K562 (cell line): ENCODE data around the gene CACNA1C. TPM values are rescaled to one million over a fixed set of nuclear protein-coding genes. Genes with fewer than 3 reads are reported as not detected.

Experiments used
- ATAC-seq: fragments of 200-7000 bp; cut with Tn5 transposase; 3 replicates; pipeline ENCODE4 v1.9.1; 2020; ENCODE audit warnings: moderate library complexity
- BruUV-seq: library from RNA; stranded (reverse); fragments of 400-500 nt; replicated peaks from 2 replicates; lab custom pipeline; 2021; lab: Mats Ljungman, UMichigan
- CTCF ChIA-PET: fragments of 300-600 bp; formaldehyde crosslinking; extraction: SDS; loops from one replicate; lab custom pipeline; 2021; ENCODE audit warnings: low intra/inter-chr PET ratio; lab: Yijun Ruan, JAX
- POLR2A ChIA-PET: fragments of 300-600, 350-650 bp; sonication (Branson Sonifier 250); formaldehyde crosslinking; extraction: SDS; loops from one replicate; lab custom pipeline; 2021; ENCODE audit warnings: antibody characterized with exemption, inconsistent platforms; lab: Yijun Ruan, JAX
- DNase-seq, 4 experiments: peaks; one replicate each; pipeline versions ENCODE4 v3.0.0 to v3.0.0-alpha.2; 2011 to 2018; ENCODE audit warnings: low spot score in 3 of 4, mixed read lengths in 3 of 4; ENCODE audit errors: extremely low read depth in 1 of 4
- FAIRE-seq: peaks from 2 replicates; lab custom pipeline; 2011; peaks lifted over from hg19 to GRCh38; lab: Jason Lieb, UNC
- H2AFZ ChIP-seq: 2 replicates; pipeline ENCODE4 v1.6.0; 2011; ENCODE audit warnings: low read depth, low read length, control low read depth, inconsistent platforms
- H3K27ac ChIP-seq: fragments of 200-600 bp; 3 replicates; pipeline ENCODE4 v1.8.0; 2011; ENCODE audit warnings: low read depth, mild to moderate bottlenecking, control low read depth, inconsistent platforms, low read length, moderate library complexity, mixed read lengths; ENCODE audit errors: extremely low read depth
- H3K27me3 ChIP-seq, 2 experiments: fragments of 300-600 bp in 1 of 2; 2 replicates in 1 of 2; 3 replicates in 1 of 2; pipeline versions ENCODE4 v1.6.0 to v1.8.0; 2011; ENCODE audit warnings: inconsistent platforms in 2 of 2, low read length in 2 of 2, mild to moderate bottlenecking in 1 of 2, mixed read lengths in 1 of 2, moderate library complexity in 1 of 2; ENCODE audit not compliant: control insufficient read depth in 2 of 2, insufficient read depth in 2 of 2
- H3K36me3 ChIP-seq: fragments of 300-600 bp; 3 replicates; pipeline ENCODE4 v1.8.0; 2011; ENCODE audit warnings: mild to moderate bottlenecking, low read length, inconsistent platforms; ENCODE audit not compliant: control insufficient read depth, insufficient read depth
- H3K4me1 ChIP-seq, 2 experiments: fragments of 200-600 bp in 1 of 2; replicated peaks in 1 of 2; 2 replicates in 1 of 2; 3 replicates in 1 of 2; pipeline versions ENCODE4 v1.5.1 to v1.8.0; 2011; ENCODE audit warnings: inconsistent platforms in 2 of 2, low read length in 2 of 2, mild to moderate bottlenecking in 1 of 2, mixed read lengths in 1 of 2, moderate library complexity in 1 of 2; ENCODE audit not compliant: control insufficient read depth in 2 of 2, insufficient read depth in 2 of 2
- H3K4me2 ChIP-seq: 2 replicates; pipeline ENCODE4 v1.6.1; 2011; ENCODE audit warnings: low read length, control low read depth, inconsistent platforms, mixed read lengths; ENCODE audit not compliant: insufficient read depth
- H3K4me3 ChIP-seq: fragments of 200-600 bp; sonication (generic), shearing (Covaris generic); 2 replicates; pipeline ENCODE4 v1.5.1; 2016; ENCODE audit warnings: control low read depth, inconsistent platforms
- H3K79me2 ChIP-seq: fragments of 200-600 bp; 3 replicates; pipeline ENCODE4 v1.8.0; 2011; ENCODE audit warnings: low read length, inconsistent platforms; ENCODE audit not compliant: control insufficient read depth, insufficient read depth
- H3K9ac ChIP-seq, 2 experiments: 2 replicates each; pipeline versions ENCODE4 v1.6.0 to v1.6.1; 2011; ENCODE audit warnings: low read depth in 2 of 2, low read length in 2 of 2, control low read depth in 1 of 2, inconsistent platforms in 1 of 2, mild to moderate bottlenecking in 1 of 2, mixed read lengths in 1 of 2; ENCODE audit not compliant: insufficient read depth in 1 of 2
- H3K9me1 ChIP-seq: one replicate; pipeline ENCODE4 v1.6.0; 2011; ENCODE audit warnings: inconsistent platforms, mild to moderate bottlenecking, low read length, moderate library complexity; ENCODE audit not compliant: control insufficient read depth, insufficient read depth
- H3K9me3 ChIP-seq: replicated peaks from 2 replicates; pipeline ENCODE4 v1.5.1; 2011; ENCODE audit warnings: low read depth, low read length, inconsistent platforms; ENCODE audit not compliant: control insufficient read depth, insufficient read depth
- H4K20me1 ChIP-seq: replicated peaks from 2 replicates; pipeline ENCODE4 v1.6.1; 2011; ENCODE audit warnings: low read length, inconsistent platforms, mixed read lengths; ENCODE audit not compliant: control insufficient read depth, insufficient read depth
- ATF7 ChIP-seq: fragments of 450-650 bp; IDR thresholded peaks from 2 replicates; pipeline ENCODE4 v1.7.1; 2014; ENCODE audit warnings: mild to moderate bottlenecking, moderate library complexity
- ETV1 ChIP-seq: fragments of 450-650 bp; conservative IDR thresholded peaks from 2 replicates; pipeline ENCODE4 v1.6.1; 2016; ENCODE audit warnings: missing genetic modification characterization, control low read depth, low read depth, missing compliant biosample characterization
- JUNB ChIP-seq: fragments of 450-650 bp; formaldehyde crosslinking; conservative IDR thresholded peaks from 2 replicates; pipeline ENCODE4 v1.4.0; 2020; ENCODE audit warnings: mild to moderate bottlenecking
- MGA ChIP-seq: fragments of 450-650 bp; IDR thresholded peaks from 2 replicates; pipeline ENCODE4 v1.6.1; 2016; ENCODE audit warnings: mild to moderate bottlenecking, moderate library complexity
- RNF2 ChIP-seq: sonication (generic); IDR thresholded peaks from 2 replicates; pipeline ENCODE4 v1.6.1; 2016
- STAT5B ChIP-seq: fragments of 250-450 bp; sonication (Bioruptor Pico); IDR thresholded peaks from 2 replicates; pipeline ENCODE4 v1.8.0; 2021; ENCODE audit warnings: mild to moderate bottlenecking, inconsistent platforms
- TAF15 ChIP-seq: fragments of 200-400 bp; formaldehyde crosslinking; IDR thresholded peaks from 2 replicates; pipeline ENCODE4 v1.6.1; 2017; ENCODE audit warnings: mild to moderate bottlenecking, low read depth, low read length, moderate library complexity
- USF2 ChIP-seq: sonication (generic); formaldehyde crosslinking; IDR thresholded peaks from 2 replicates; pipeline ENCODE4 v1.5.0; 2020; ENCODE audit warnings: missing genetic modification reagents
- WGBS: fragments of 100-300 bp; shearing (Covaris generic); methylation state at CpG from one replicate; pipeline ENCODE4 v1.1.6; 2016; ENCODE audit warnings: low coverage, mixed read lengths; ENCODE audit not compliant: insufficient coverage; ENCODE audit errors: missing lambda C conversion rate; 5-methylcytosine and 5-hydroxymethylcytosine counted together
- in situ Hi-C: fragments of 300-500 bp; cut with MboI; formaldehyde crosslinking; loops from 4 replicates; pipeline ENCODE4 v1.15.0; 2018; ENCODE audit warnings: inconsistent platforms, mixed read lengths
- intact Hi-C: fragments of 100-400 bp; cut with micrococcal nuclease; formaldehyde crosslinking; loops from 2 replicates; pipeline ENCODE4 v1.14.2; 2022
- polyA plus RNA-seq, 8 experiments: library from polyadenylated mRNA; depleted of rRNA in 4 of 8; stranded (reverse) in 5 of 8; unstranded in 3 of 8; fragments of >200 nt; fragmentation: Nextera tagmentation in 2 of 8; fragmentation: Illumina TruSeq in 1 of 8; extraction: Ambion mirVana in 2 of 8; extraction: Trizol in 1 of 8; gene quantifications; 2 replicates each; pipeline versions ENCODE4 v1.2.1 to v1.2.3, GENCODE V29; 2011 to 2014; ENCODE audit warnings: inconsistent platforms in 1 of 8, missing spikeins in 1 of 8
- total RNA-seq, 7 experiments: library from RNA; depleted of rRNA in 6 of 7; stranded (reverse); fragments of >200 nt in 6 of 7; fragmentation: Illumina TruSeq in 2 of 7; extraction: Trizol in 2 of 7; gene quantifications; 2 replicates each; pipeline versions ENCODE4 v1.2.1 to v1.2.3, GENCODE V29; 2011 to 2021; ENCODE audit warnings: low replicate concordance in 1 of 7

The CACNA1C gene
- total and polyA plus RNA-seq, 9 of the 15 experiments (the other 6 are each of a cell fraction or from before 2014, with no cell fraction given): not detected

- TF ChIP-seq TAF15: no peak
- no peak for TF ChIP-seq RNF2
- TF ChIP-seq JUNB (CRISPR knock-in tag): no peak
- TF ChIP-seq USF2 (CRISPR knock-in tag): no peak
- TF ChIP-seq ATF7: no peak
- TF ChIP-seq, all 486 proteins: peak for 0
Observed at GRCh38 chr12:2117541-2117940, 64.8 kb downstream of the CACNA1C start (continued).

GRCh38 chr12:2118061-2118460 lies 65.3 kb downstream of the CACNA1C start:
- FAIRE-seq: no peak
- ATAC-seq: peak; percentile 61
- ChIA-PET POLR2A (interaction anchor here (0.5 kb wide), 1 partner anchor 161 kb away, joined by 3 read pairs; no protein-coding TSS in a partner anchor), CTCF (no interaction called here)
- no peak overlapping the region for H2AFZ ChIP-seq
- no peaks in the 10 kb centered on the region for H3K36me3 ChIP-seq
- H3K27ac ChIP-seq: no peak overlapping the region
- peak; percentile 5 to 15 (median 10) for DNase-seq
- H3K4me2 ChIP-seq: no peak overlapping the region
- no peaks in the 10 kb centered on the region for H3K9me3 ChIP-seq
- BruUV-seq: no TSS peak
- H3K9me1 ChIP-seq: no peaks in the 10 kb centered on the region
- peaks cover 7 to 58% of the 10 kb centered on the region in 2 experiments; a peak in 4 of 5 replicates for H3K27me3 ChIP-seq
- in situ Hi-C loops: no loop called here
- H3K4me1 ChIP-seq: no peaks in the 10 kb centered on the region
- no peak overlapping the region for H3K4me3 ChIP-seq
- no peaks in the 10 kb centered on the region for H3K79me2 ChIP-seq
- intact Hi-C loops: no loop called here
- no peak overlapping the region for H3K9ac ChIP-seq
- WGBS: 0% methylated on average over 4 of the region's 5 CpGs
- no peaks in the 10 kb centered on the region for H4K20me1 ChIP-seq
- TF ChIP-seq ETV1 (no peak), STAT5B (CRISPR knock-in tag) (no peak), MGA (no peak)
